Gastrocnemius medialis (tissue), 4 donors: ENCODE data around the gene PRR7. TPM values are rescaled to one million over a fixed set of nuclear protein-coding genes. Genes with fewer than 3 reads are reported as not detected.
A peak's percentile ranks its signal among the peaks of the same experiment; 100 is the strongest.

Experiments used
- ATAC-seq, 2 donors: fragments of 150-250 bp; one replicate each; pipeline ENCODE4 v1.9.1; 2016
- DNase-seq, 2 donors: peaks; one replicate each; pipeline ENCODE4 v3.0.0-alpha.2; 2019
- H3K27ac ChIP-seq, 4 donors: fragments of 200-600 bp; sonication (generic); 1 replicate in 1 of 4; 2 replicates in 3 of 4; pipeline ENCODE4 v1.5.1; 2016 to 2018; ENCODE audit warnings: mild to moderate bottlenecking in 2 of 4, moderate library complexity in 1 of 4
- H3K27me3 ChIP-seq, 3 donors: fragments of 200-600 bp; sonication (generic) in 2 of 3; 1 replicate in 1 of 3; 2 replicates in 2 of 3; pipeline versions ENCODE4 v1.5.1 to v1.6.0; 2016 to 2019; ENCODE audit warnings: mild to moderate bottlenecking in 1 of 3, moderate library complexity in 1 of 3
- H3K36me3 ChIP-seq, 2 donors: fragments of 200-600 bp; sonication (generic) in 1 of 2; one replicate each; pipeline ENCODE4 v1.5.1; 2017 to 2018
- H3K4me1 ChIP-seq, 2 donors: fragments of 200-600 bp; sonication (generic) in 1 of 2; one replicate each; pipeline ENCODE4 v1.5.1; 2016 to 2017; ENCODE audit warnings: mild to moderate bottlenecking in 2 of 2
- H3K4me3 ChIP-seq, 4 donors: fragments of 200-600 bp; sonication (generic) in 3 of 4; 1 replicate in 1 of 4; 2 replicates in 3 of 4; pipeline ENCODE4 v1.5.1; 2016 to 2019; ENCODE audit warnings: mild to moderate bottlenecking in 2 of 4
- H3K9me3 ChIP-seq, 3 donors: fragments of 200-600 bp; sonication (generic) in 2 of 3; 1 replicate in 1 of 3; 2 replicates in 2 of 3; pipeline ENCODE4 v1.5.1; 2016 to 2019
- CTCF ChIP-seq, 5 experiments: fragments of 450-650 bp in 3 of 5; fragments of 200-600 bp in 2 of 5; sonication (generic) in 2 of 5; IDR thresholded peaks in 4 of 5; conservative IDR thresholded peaks in 1 of 5; 1 replicate in 4 of 5; 2 replicates in 1 of 5; pipeline ENCODE4 v1.5.1; 2016 to 2019; ENCODE audit warnings: antibody characterized with exemption in 5 of 5, mild to moderate bottlenecking in 3 of 5, moderate library complexity in 3 of 5
- POLR2A ChIP-seq, 2 donors: fragments of 450-650 bp; IDR thresholded peaks; one replicate each; pipeline ENCODE4 v1.6.1; 2017; ENCODE audit warnings: antibody characterized with exemption in 2 of 2, mild to moderate bottlenecking in 2 of 2, moderate library complexity in 2 of 2
- in situ Hi-C, 4 donors: fragments of 200-750 bp; cut with MboI; loops; one replicate each; pipeline versions ENCODE4 v1.15.0 to v1.8.0; 2017; ENCODE audit warnings: low sequenced_read_pairs in 4 of 4
- intact Hi-C: fragments of 100-400 bp; cut with DNase I; formaldehyde crosslinking; loops from one replicate; pipeline ENCODE4 v1.15.1; 2023; ENCODE audit warnings: low total_unique reads
- total RNA-seq, 4 donors: library from RNA; depleted of rRNA; stranded (reverse); fragments of >200 nt; gene quantifications; one replicate each; pipeline versions ENCODE4 v1.1.0 to v1.2.3, GENCODE V29; 2016

PRR7 gene
- total RNA-seq, 4 donors from 2014 or later: 0.63 to 2.0 (median 1.4) TPM; not detected in 1

DNA sequence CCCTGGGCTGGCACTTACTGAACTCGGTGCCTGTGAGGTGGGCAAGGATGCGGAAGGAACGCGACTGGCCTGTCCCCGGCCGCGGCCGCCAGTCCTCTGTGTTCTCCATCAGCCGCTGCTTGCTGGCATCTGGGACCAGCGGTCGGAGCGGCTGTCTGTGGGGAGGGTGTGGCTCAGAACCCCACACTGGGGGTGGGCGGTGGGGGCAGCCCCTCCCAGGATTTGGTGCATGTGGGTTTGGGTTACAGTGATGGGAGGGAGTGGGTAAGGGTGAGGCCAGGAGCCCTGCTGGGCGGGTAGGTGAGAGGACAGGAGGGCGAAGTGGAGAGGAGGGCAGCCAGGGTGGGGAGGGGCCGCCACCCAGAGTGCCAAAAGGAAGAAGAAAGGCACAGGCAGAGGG, 44.4 kb downstream of the PRR7 start:
- peaks cover 39 to 47% of the 10 kb centered on the region in 2 donors for H3K4me1 ChIP-seq
- no peaks in the 10 kb centered on the region for H3K27me3 ChIP-seq
- peak overlapping the region; percentile 9 to 98 (median 64) for H3K27ac ChIP-seq
- ATAC-seq: no peak
- intact Hi-C loops (no loop called here), in situ Hi-C loops (no loop called here)
- no peak for TF ChIP-seq POLR2A (IDR thresholded peaks at IDR 0.05)
- H3K9me3 ChIP-seq: no peaks in the 10 kb centered on the region
- H3K4me3 ChIP-seq: no peak overlapping the region
- DNase-seq: no peak
- peaks cover 0 to 48% of the 10 kb centered on the region in 2 donors for H3K36me3 ChIP-seq

DNA sequence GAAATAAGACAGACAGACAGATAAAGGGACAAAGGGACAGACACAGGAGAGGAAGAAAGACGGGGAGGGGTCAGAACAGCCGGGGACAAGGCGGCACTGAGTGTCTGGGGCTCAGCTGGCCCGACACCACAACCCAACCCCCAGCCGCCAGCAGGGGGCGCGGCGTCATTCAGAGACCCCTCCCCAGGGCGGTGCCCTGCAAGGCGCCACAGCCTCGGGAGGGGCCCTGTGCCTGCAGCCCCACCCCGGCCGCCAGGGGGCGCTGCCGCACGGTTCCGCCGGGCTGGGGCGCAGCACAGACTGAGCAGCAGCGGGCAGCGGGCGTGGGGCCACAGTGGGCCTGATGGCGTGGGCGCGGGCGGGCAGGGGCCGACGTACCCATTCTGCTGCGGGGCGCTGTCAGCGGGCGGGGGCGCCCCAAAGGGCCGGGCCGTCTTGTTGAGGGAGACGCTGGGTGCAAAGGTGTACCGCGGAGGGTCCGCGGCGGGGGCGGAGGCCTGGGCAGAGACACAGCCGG, 44.9 kb downstream of the PRR7 start:
- peak overlapping the region; percentile 33 to 98 (median 96) for H3K27ac ChIP-seq
- intact Hi-C loops (no loop called here), in situ Hi-C loops (no loop called here)
- no peaks in the 10 kb centered on the region for H3K27me3 ChIP-seq
- no peak overlapping the region for H3K4me3 ChIP-seq
- H3K36me3 ChIP-seq: peaks cover 0 to 48% of the 10 kb centered on the region in 2 donors
- peaks cover 42 to 52% of the 10 kb centered on the region in 2 donors for H3K4me1 ChIP-seq
- no peaks in the 10 kb centered on the region for H3K9me3 ChIP-seq
- TF ChIP-seq CTCF (IDR thresholded peaks at IDR 0.05 in 4 of 5, conservative IDR thresholded peaks at IDR 0.05 in 1 of 5): peak; percentile 49 to 93 (median 77)
- TF ChIP-seq POLR2A (IDR thresholded peaks at IDR 0.05): no peak
- DNase-seq (no peak), ATAC-seq (no peak)

GRCh38 chr5:177491983-177492746, 45.6 kb downstream of the PRR7 start:
- H3K4me3 ChIP-seq: no peak overlapping the region
- ATAC-seq (no peak), DNase-seq (no peak)
- H3K4me1 ChIP-seq: peaks cover 42 to 54% of the 10 kb centered on the region in 2 donors
- in situ Hi-C loops (no loop called here), intact Hi-C loops (no loop called here)
- TF ChIP-seq CTCF (IDR thresholded peaks at IDR 0.05 in 4 of 5, conservative IDR thresholded peaks at IDR 0.05 in 1 of 5) (no peak), POLR2A (IDR thresholded peaks at IDR 0.05) (no peak)
- H3K27me3 ChIP-seq: no peaks in the 10 kb centered on the region
- H3K36me3 ChIP-seq: peaks cover 0 to 45% of the 10 kb centered on the region in 2 donors
- peak overlapping the region; percentile 37 to 98 (median 96) for H3K27ac ChIP-seq
- no peaks in the 10 kb centered on the region for H3K9me3 ChIP-seq

DNA sequence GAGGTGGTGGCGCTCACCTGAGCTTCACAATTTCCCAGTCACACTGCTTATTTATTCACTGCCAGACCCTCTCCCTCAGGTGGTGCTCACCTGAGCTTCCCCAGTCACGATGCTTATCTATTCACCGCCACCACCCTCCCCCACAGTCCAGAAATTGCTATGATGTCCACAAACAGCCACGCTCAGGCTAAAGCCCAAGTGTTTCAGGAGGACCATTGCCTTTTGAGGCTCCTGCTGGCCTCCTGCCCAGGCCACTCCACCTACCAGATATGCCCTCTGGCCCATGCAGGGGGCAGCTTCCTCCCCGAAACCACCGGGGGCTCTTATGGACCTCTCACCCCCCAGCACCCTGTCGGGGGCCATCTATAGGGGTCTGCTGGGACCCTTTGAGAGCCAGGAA, 46.2 kb downstream of the PRR7 start:
- no peak for DNase-seq
- ATAC-seq: no peak
- Histone ChIP-seq H3K36me3 (peaks cover 0 to 38% of the 10 kb centered on the region in 2 donors), H3K27ac (peak overlapping the region; percentile 96 to 99 (median 98)), H3K4me3 (no peak overlapping the region), H3K4me1 (peaks cover 45 to 56% of the 10 kb centered on the region in 2 donors), H3K9me3 (no peaks in the 10 kb centered on the region), H3K27me3 (no peaks in the 10 kb centered on the region)
- in situ Hi-C loops: no loop called here
- no peak for TF ChIP-seq CTCF (IDR thresholded peaks at IDR 0.05 in 4 of 5, conservative IDR thresholded peaks at IDR 0.05 in 1 of 5)
- no peak for TF ChIP-seq POLR2A (IDR thresholded peaks at IDR 0.05)
- intact Hi-C loops: no loop called here

- in situ Hi-C loops: no loop called here
- DNase-seq: no peak
- H3K36me3 ChIP-seq: peaks cover 0 to 29% of the 10 kb centered on the region in 2 donors
- ATAC-seq: no peak
- intact Hi-C loops: no loop called here
- H3K4me1 ChIP-seq: peaks cover 47 to 60% of the 10 kb centered on the region in 2 donors
- no peaks in the 10 kb centered on the region for H3K9me3 ChIP-seq
- H3K4me3 ChIP-seq: no peak overlapping the region
- H3K27ac ChIP-seq: peak overlapping the region; percentile 96 to 99 (median 98)
- no peaks in the 10 kb centered on the region for H3K27me3 ChIP-seq
- TF ChIP-seq POLR2A (IDR thresholded peaks at IDR 0.05): no peak
- TF ChIP-seq CTCF (IDR thresholded peaks at IDR 0.05 in 4 of 5, conservative IDR thresholded peaks at IDR 0.05 in 1 of 5): no peak
Measured at GRCh38 chr5:177493795-177494345, 47.3 kb downstream of the PRR7 start.
